ENCODE data around the gene CDH22. TPM values are rescaled to one million over a fixed set of nuclear protein-coding genes. Genes with fewer than 3 reads are reported as not detected.
A peak's percentile ranks its signal among the peaks of the same experiment; 100 is the strongest.

CDH22 gene
- total and polyA plus RNA-seq, 9 of the 15 experiments (the other 6 are each of a cell fraction or from before 2014, with no cell fraction given), result 0.07 to 0.08 TPM; not detected in 7

DNA sequence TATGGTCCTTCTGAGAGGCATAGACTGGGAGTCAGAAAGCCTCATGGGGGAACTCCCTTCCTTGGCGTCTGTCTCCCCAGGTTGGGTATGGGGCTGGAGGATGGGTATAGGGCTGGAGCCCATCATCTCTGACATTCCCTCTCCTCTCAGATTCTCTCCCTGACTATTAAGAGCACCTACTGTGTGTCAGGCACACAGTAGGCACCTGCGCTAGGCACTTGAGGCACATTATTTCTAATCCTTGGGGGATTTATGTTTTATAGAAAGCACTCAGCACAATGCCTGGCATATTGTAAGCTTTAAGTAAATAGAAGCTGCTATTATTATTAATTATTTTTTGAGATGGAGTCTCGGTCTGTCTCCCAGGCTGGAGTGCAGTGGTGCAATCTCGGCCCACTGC, 113.9 kb downstream of the CDH22 start:
- Histone ChIP-seq H3K9me3 (replicated peaks; ENCODE audit: control insufficient read depth, insufficient read depth, low read depth, low read length) (no peaks in the 10 kb centered on the region), H3K4me3 (no peak overlapping the region), H3K79me2 (ENCODE audit: control insufficient read depth, insufficient read depth, low read length) (no peaks in the 10 kb centered on the region), H3K9me1 (ENCODE audit: control insufficient read depth, insufficient read depth, low read length) (no peaks in the 10 kb centered on the region), H3K9ac (ENCODE audit: insufficient read depth in 1 of 2, low read depth in 2 of 2, low read length in 2 of 2) (no peak overlapping the region), H4K20me1 (replicated peaks; ENCODE audit: control insufficient read depth, insufficient read depth, low read length) (peaks cover 6% of the 10 kb centered on the region), H3K36me3 (ENCODE audit: control insufficient read depth, insufficient read depth, low read length) (no peaks in the 10 kb centered on the region), H3K27me3 (ENCODE audit: control insufficient read depth in 2 of 2, insufficient read depth in 2 of 2, low read length in 2 of 2) (peaks cover 8 to 23% of the 10 kb centered on the region in 2 experiments), H3K4me1 (replicated peaks in 1 of 2; ENCODE audit: control insufficient read depth in 2 of 2, insufficient read depth in 2 of 2, low read length in 2 of 2) (peaks cover 0 to 8% of the 10 kb centered on the region in 2 experiments; a peak in 3 of 5 replicates), H3K4me2 (ENCODE audit: insufficient read depth, low read length) (no peak overlapping the region), H2AFZ (ENCODE audit: low read depth, low read length) (no peak overlapping the region), H3K27ac (ENCODE audit: extremely low read depth, low read depth, low read length) (no peak overlapping the region)
- TF ChIP-seq ZKSCAN1 (IDR thresholded peaks at IDR 0.05; ENCODE audit: low read depth, low read length) (peak; percentile 98), NR3C1 (CRISPR knock-in tag; IDR thresholded peaks at IDR 0.05) (no peak)
- intact Hi-C loops (cut with micrococcal nuclease) (no loop called here), in situ Hi-C loops (cut with MboI) (no loop called here)
- POLR2A ChIA-PET, result no interaction called here
- ATAC-seq (no peak), DNase-seq (ENCODE audit: extremely low read depth in 1 of 4, low spot score in 3 of 4) (no peak), FAIRE-seq (no peak)
- CTCF ChIA-PET (ENCODE audit: low intra/inter-chr PET ratio), result no interaction called here
- WGBS (ENCODE audit: insufficient coverage, low coverage, missing lambda C conversion rate), result 7% methylated on average over 4 of the region's 4 CpGs
- BruUV-seq (replicated peaks), result no TSS peak

DNA sequence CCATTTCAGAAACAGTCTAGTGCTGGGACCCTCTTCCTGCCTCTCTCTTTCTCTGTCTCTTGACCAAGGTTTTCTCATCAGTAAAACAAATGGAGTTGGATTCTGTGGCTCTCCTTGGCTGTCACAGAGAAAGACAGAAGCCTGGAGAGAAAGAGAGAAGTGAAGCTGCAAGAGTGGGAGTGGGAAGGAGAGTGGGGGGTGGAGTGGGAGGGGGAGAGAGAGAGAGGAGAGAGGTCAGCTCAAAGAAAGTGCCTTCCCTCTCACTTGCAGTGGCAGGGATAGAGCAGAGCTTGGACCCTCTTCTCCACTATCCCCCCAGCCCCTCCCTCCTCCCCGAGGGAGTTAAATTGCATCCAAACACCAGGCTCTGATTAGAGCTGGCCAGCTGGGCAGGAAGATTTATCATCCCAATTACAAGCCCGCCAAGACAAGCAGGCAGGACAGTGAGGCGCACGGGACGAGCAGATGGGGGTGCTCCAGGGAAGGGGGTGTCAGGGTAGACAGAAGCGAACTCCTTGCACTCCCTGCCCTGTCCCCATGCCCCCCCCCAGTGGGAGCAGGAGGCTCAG, 115.8 kb downstream of the CDH22 start:
- H3K9me3 ChIP-seq (replicated peaks; ENCODE audit: control insufficient read depth, insufficient read depth, low read depth, low read length), result no peaks in the 10 kb centered on the region
- in situ Hi-C loops (cut with MboI) (no loop called here), intact Hi-C loops (cut with micrococcal nuclease) (no loop called here)
- no peak overlapping the region for H3K4me3 ChIP-seq
- TF ChIP-seq, protein P1, sequence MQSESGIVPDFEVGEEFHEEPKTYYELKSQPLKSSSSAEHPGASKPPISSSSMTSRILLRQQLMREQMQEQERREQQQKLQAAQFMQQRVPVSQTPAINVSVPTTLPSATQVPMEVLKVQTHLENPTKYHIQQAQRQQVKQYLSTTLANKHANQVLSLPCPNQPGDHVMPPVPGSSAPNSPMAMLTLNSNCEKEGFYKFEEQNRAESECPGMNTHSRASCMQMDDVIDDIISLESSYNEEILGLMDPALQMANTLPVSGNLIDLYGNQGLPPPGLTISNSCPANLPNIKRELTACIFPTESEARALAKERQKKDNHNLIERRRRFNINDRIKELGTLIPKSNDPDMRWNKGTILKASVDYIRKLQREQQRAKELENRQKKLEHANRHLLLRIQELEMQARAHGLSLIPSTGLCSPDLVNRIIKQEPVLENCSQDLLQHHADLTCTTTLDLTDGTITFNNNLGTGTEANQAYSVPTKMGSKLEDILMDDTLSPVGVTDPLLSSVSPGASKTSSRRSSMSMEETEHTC (IDR thresholded peaks at IDR 0.05), result no peak
- no peak for FAIRE-seq
- H3K27me3 ChIP-seq (ENCODE audit: control insufficient read depth in 2 of 2, insufficient read depth in 2 of 2, low read length in 2 of 2), result peaks cover 8 to 18% of the 10 kb centered on the region in 2 experiments; a peak in 4 of 5 replicates
- ChIA-PET CTCF (ENCODE audit: low intra/inter-chr PET ratio) (no interaction called here), POLR2A (interaction anchor here (0.6 to 1.0 kb wide), 3 partner anchors 10 to 490 kb away, joined by 3 read pairs; no protein-coding TSS in a partner anchor)
- no peaks in the 10 kb centered on the region for H3K79me2 ChIP-seq (ENCODE audit: control insufficient read depth, insufficient read depth, low read length)
- no TSS peak for BruUV-seq (replicated peaks)
- H3K36me3 ChIP-seq (ENCODE audit: control insufficient read depth, insufficient read depth, low read length), result no peaks in the 10 kb centered on the region
- H3K27ac ChIP-seq (ENCODE audit: extremely low read depth, low read depth, low read length), result no peak overlapping the region
- H3K4me1 ChIP-seq (replicated peaks in 1 of 2; ENCODE audit: control insufficient read depth in 2 of 2, insufficient read depth in 2 of 2, low read length in 2 of 2), result peaks cover 0 to 3% of the 10 kb centered on the region in 2 experiments; a peak in 1 of 5 replicates
- H3K4me2 ChIP-seq (ENCODE audit: insufficient read depth, low read length), result no peak overlapping the region
- H3K9ac ChIP-seq (ENCODE audit: insufficient read depth in 1 of 2, low read depth in 2 of 2, low read length in 2 of 2), result no peak overlapping the region
- no peak for ATAC-seq
- no peaks in the 10 kb centered on the region for H3K9me1 ChIP-seq (ENCODE audit: control insufficient read depth, insufficient read depth, low read length)
- 0% methylated on average over 5 of the region's 6 CpGs for WGBS (ENCODE audit: insufficient coverage, low coverage, missing lambda C conversion rate)
- no peak for DNase-seq (ENCODE audit: extremely low read depth in 1 of 4, low spot score in 3 of 4)
- no peak overlapping the region for H2AFZ ChIP-seq (ENCODE audit: low read depth, low read length)
- peaks cover 4% of the 10 kb centered on the region; the same call in 1 of the 2 replicates for H4K20me1 ChIP-seq (replicated peaks; ENCODE audit: control insufficient read depth, insufficient read depth, low read length)
